CD4-positive, alpha-beta T cell treated with Interleukin-4 for 1 hour (primary cell): ENCODE results near the gene SRSF5.
"Not testable (repeated sequence)": the region's sequence is repeated elsewhere in the genome, so short reads cannot be mapped to it uniquely, and the experiment has no call there.

ENCODE experiments used
- DNase-seq, 2 donors: peaks; one replicate each; pipeline ENCODE4 v3.0.0-alpha.2; 2020 to 2022

SRSF5 gene

GRCh38 chr14:69808919-69809808, 42.2 kb downstream of the SRSF5 start:
- no peak for DNase-seq

- DNase-seq = no peak
Observed at GRCh38 chr14:69811227-69811867, 44.4 kb downstream of the SRSF5 start.

DNA sequence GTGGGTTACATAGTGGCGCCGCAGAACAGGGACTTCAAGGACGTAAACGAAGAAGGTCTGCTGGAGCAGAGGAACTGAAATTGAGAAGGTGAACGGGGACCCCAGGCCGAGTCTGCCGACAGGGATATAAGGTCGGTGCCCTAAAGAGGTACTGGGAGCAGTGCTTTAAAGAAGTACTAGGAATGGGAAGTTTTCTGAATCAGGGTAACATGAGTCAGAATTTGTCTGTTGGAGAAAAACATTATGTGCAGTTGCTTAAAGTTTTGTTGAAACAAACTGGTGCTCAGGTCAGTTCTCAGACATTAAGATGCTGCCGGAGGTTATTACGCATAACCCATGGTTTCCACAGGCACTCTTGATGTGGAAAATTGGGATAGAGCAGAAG, 44.9 kb downstream of the SRSF5 start:
- DNase-seq = no peak

- DNase-seq = no peak
Observed at GRCh38 chr14:69812711-69813110, 45.8 kb downstream of the SRSF5 start.

DNA sequence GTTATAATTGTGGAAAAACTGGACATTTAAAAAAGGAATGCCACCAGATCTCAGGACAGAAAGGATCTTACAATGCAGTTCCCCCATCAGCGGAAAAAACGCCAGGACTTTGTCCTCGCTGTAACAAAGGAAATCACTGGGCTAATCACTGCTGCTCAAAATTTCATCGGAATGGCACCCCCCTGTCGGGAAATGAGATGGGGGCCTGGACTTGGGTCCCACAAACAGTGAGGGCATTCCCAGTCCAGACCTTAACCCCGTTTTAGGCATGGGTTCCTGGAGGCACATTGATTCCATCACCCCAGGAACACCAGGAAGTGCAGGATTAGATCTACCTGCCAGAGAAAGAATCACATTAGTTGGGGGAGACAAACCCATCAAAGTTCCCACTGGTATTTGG, 46.4 kb downstream of the SRSF5 start:
- DNase-seq = not testable (repeated sequence)

GRCh38 chr14:69814397-69814796, 47.5 kb downstream of the SRSF5 start:
- DNase-seq = no peak

DNA sequence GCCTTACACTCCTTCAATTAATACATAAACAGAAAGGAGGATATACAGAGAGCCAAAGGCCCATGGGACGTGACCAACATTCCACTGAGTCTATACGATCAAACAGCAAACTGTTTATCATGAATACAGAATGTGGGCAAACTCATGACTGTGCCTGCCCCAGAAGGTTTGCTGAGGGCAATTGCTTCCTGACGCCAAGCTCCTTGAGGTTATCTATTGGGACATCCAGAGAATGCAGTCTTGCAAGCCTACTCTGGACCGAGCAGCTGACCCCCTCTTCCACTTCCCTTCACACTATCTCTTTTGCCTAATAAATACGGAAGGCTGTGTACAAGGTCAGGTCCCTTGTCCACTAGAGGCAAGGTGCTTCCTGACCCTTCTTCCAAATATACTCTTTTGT, 48.6 kb downstream of the SRSF5 start:
- no peak for DNase-seq

- no peak for DNase-seq
Observed at GRCh38 chr14:69816216-69816615, 49.3 kb downstream of the SRSF5 start.

DNA sequence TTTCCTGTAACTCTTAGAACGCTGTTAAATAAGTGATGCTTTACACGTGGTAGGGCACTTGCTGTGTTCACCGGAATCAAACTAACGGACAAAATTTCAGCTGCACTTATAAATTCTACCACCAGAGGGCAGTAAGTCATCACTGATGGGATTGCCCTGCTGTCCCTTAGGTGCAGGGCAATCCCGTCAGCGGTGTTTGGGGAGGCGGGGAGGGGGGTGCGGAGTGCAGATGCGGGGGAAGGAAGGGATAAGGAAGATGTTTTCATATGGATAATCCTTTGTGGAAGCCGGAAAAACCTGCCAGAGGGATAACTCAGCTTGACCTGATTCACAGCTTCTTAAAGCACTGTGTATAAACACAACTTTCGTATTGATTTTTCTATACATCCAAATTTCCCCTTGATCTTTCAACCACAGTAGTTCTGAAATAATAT, 51.8 kb downstream of the SRSF5 start:
- DNase-seq = peak; percentile 45 to 76

DNA sequence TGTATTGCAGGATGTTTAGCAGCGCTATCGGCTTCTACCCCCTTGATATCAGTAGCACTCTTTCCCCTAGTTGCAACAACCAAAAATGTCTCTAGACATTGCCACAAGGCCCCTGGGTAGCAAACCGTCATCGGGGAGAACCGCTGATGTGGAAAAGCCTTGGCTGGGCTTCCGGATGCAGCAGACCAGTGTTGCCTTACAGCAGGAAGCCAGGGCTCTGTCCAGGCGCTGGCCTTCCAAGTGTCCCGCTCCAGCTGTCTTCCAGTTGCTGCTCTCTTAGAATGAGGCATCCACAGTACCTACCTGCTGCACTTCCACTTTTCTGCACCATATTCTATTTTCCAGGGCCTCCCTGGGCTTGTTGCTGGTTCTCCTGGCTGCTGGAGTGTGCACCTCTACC, 52.7 kb downstream of the SRSF5 start:
- no peak for DNase-seq

DNA sequence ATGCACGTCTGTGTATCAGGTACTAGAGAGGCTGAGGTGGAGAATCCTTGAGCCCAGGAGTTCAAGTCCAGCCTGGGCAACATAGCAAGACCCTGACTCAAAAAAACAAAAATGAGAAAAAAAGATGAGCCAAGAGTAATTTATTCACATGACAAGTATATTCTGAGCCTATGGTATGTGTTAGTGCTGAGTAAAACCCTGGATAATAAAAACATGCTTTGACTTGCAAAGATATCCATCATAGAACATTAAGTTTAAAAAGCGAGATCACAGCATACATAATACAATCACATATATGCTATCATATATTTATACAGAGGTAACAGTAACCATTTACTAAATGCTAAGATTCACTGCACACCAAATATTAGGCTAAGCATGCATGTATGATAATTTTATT, 54.0 kb downstream of the SRSF5 start:
- DNase-seq = no peak
